Neural progenitor cell (in vitro differentiated cells): ENCODE data around the gene MRPL18. TPM values are rescaled to one million over a fixed set of nuclear protein-coding genes. Genes with fewer than 3 reads are reported as not detected.
"Not testable (repeated sequence)": the region's sequence is repeated elsewhere in the genome, so short reads cannot be mapped to it uniquely, and the experiment has no call there.

Source experiments
- DNase-seq: peaks from one replicate; pipeline ENCODE4 v3.0.0-alpha.2; 2016; ENCODE audit warnings: low spot score
- H2AFZ ChIP-seq: fragments of 200-600 bp; sonication (generic); replicated peaks from 2 replicates; pipeline ENCODE4 v1.6.1; 2016; ENCODE audit warnings: antibody characterized with exemption
- H3F3A ChIP-seq: fragments of 200-600 bp; sonication (generic); 2 replicates; pipeline ENCODE4 v1.6.1; 2016; ENCODE audit warnings: antibody characterized with exemption, low read depth
- H3K27ac ChIP-seq: fragments of 200-600 bp; sonication (generic); 2 replicates; pipeline ENCODE4 v1.5.1; 2016; ENCODE audit warnings: mild to moderate bottlenecking
- H3K27me3 ChIP-seq: fragments of 200-600 bp; sonication (generic); 2 replicates; pipeline ENCODE4 v1.6.1; 2016; ENCODE audit warnings: mild to moderate bottlenecking, moderate library complexity
- H3K36me3 ChIP-seq: fragments of 200-600 bp; sonication (generic); 2 replicates; pipeline ENCODE4 v1.5.1; 2016
- H3K4me1 ChIP-seq: fragments of 200-600 bp; sonication (generic); 2 replicates; pipeline ENCODE4 v1.6.1; 2016; ENCODE audit warnings: mixed run types
- H3K4me2 ChIP-seq: fragments of 200-600 bp; sonication (generic); 2 replicates; pipeline ENCODE4 v1.6.1; 2016
- H3K4me3 ChIP-seq: fragments of 200-600 bp; sonication (generic); 2 replicates; pipeline ENCODE4 v1.5.1; 2016
- H3K79me2 ChIP-seq: fragments of 200-600 bp; sonication (generic); 2 replicates; pipeline ENCODE4 v1.6.1; 2016; ENCODE audit warnings: low read depth
- H3K9ac ChIP-seq: fragments of 200-600 bp; sonication (generic); 2 replicates; pipeline ENCODE4 v1.6.1; 2016
- H3K9me3 ChIP-seq: fragments of 200-600 bp; sonication (generic); 2 replicates; pipeline ENCODE4 v1.5.1; 2016; ENCODE audit warnings: low read depth
- H4K20me1 ChIP-seq: fragments of 200-600 bp; sonication (generic); 2 replicates; pipeline ENCODE4 v1.6.1; 2016; ENCODE audit warnings: low read depth
- H3K27ac Mint-ChIP-seq: 3 replicates; pipeline ENCODE4 v1.8.0; 2021; ENCODE audit warnings: mixed read lengths
- H3K27me3 Mint-ChIP-seq: 2 replicates; pipeline ENCODE4 v1.8.0; 2022; ENCODE audit warnings: low read depth, mild to moderate bottlenecking, inconsistent platforms, moderate library complexity, mixed read lengths; ENCODE audit not compliant: insufficient read depth
- H3K36me3 Mint-ChIP-seq: 3 replicates; pipeline ENCODE4 v1.8.0; 2021; ENCODE audit warnings: mixed read lengths
- H3K4me1 Mint-ChIP-seq: 3 replicates; pipeline ENCODE4 v1.8.0; 2021; ENCODE audit warnings: mixed read lengths
- H3K4me3 Mint-ChIP-seq: 3 replicates; pipeline ENCODE4 v1.8.0; 2021; ENCODE audit warnings: mild to moderate bottlenecking, moderate library complexity, mixed read lengths
- H3K9me3 Mint-ChIP-seq: 3 replicates; pipeline ENCODE4 v1.8.0; 2020; ENCODE audit warnings: mixed read lengths
- EZH2 ChIP-seq: fragments of 200-600 bp; sonication (generic); IDR thresholded peaks from 2 replicates; pipeline ENCODE4 v1.6.1; 2017; ENCODE audit warnings: antibody characterized with exemption, mild to moderate bottlenecking, moderate library complexity
- EZH2phosphoT487 ChIP-seq: fragments of 200-600 bp; sonication (generic); IDR thresholded peaks from 2 replicates; pipeline ENCODE4 v1.6.1; 2017; ENCODE audit warnings: antibody characterized with exemption
- total RNA-seq: library from RNA; depleted of rRNA; stranded (reverse); fragments of >200 nt; gene quantifications from 2 replicates; pipeline ENCODE4 v1.2.3, GENCODE V29; 2015; ENCODE audit warnings: low replicate concordance
- TF ChIP-seq, protein P1 (sequence below): fragments of 200-600 bp; sonication (generic); IDR thresholded peaks from 2 replicates; pipeline ENCODE4 v1.5.1; 2017; ENCODE audit warnings: antibody characterized with exemption, mild to moderate bottlenecking

MRPL18 gene
- total RNA-seq, 1 donor from 2014 or later, result 69.1 TPM

DNA sequence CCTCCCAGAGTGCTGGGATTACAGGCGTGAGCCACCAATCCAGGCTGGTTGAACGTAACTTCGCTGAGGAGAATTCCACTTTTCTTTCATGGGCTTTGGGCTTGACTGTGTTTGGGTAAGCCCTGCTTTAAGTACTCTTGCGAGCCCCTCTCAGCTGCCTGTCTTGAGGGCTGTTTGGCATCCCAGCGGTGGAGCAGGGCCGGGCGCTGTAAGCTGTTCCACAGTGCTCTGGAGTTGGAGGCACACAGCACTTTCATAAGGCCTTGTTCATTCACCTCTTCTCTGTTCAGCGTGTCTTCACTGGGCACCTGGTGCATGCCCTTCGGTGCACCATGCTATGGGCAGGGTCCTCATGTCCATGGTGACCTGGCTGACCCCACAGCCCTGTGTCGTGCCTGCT, 31.5 kb downstream of the MRPL18 start:
- H3K27ac Mint-ChIP-seq, result no peak overlapping the region
- Histone ChIP-seq H3K27ac (no peak overlapping the region), H3K36me3 (no peaks in the 10 kb centered on the region), H3K9me3 (no peaks in the 10 kb centered on the region), H2AFZ (no peak overlapping the region), H3K79me2 (no peaks in the 10 kb centered on the region), H3K27me3 (no peaks in the 10 kb centered on the region), H3K9ac (no peak overlapping the region), H3F3A (no peaks in the 10 kb centered on the region), H4K20me1 (no peaks in the 10 kb centered on the region), H3K4me3 (no peak overlapping the region), H3K4me1 (no peaks in the 10 kb centered on the region), H3K4me2 (no peak overlapping the region)
- no peaks in the 10 kb centered on the region for H3K36me3 Mint-ChIP-seq
- H3K4me3 Mint-ChIP-seq, result no peak overlapping the region
- DNase-seq, result no peak
- H3K27me3 Mint-ChIP-seq, result peaks cover 7% of the 10 kb centered on the region
- TF ChIP-seq EZH2phosphoT487 (no peak), EZH2 (no peak)
- TF ChIP-seq, protein P1, sequence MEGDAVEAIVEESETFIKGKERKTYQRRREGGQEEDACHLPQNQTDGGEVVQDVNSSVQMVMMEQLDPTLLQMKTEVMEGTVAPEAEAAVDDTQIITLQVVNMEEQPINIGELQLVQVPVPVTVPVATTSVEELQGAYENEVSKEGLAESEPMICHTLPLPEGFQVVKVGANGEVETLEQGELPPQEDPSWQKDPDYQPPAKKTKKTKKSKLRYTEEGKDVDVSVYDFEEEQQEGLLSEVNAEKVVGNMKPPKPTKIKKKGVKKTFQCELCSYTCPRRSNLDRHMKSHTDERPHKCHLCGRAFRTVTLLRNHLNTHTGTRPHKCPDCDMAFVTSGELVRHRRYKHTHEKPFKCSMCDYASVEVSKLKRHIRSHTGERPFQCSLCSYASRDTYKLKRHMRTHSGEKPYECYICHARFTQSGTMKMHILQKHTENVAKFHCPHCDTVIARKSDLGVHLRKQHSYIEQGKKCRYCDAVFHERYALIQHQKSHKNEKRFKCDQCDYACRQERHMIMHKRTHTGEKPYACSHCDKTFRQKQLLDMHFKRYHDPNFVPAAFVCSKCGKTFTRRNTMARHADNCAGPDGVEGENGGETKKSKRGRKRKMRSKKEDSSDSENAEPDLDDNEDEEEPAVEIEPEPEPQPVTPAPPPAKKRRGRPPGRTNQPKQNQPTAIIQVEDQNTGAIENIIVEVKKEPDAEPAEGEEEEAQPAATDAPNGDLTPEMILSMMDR, result no peak
- H3K4me1 Mint-ChIP-seq, result peaks cover 15% of the 10 kb centered on the region
- H3K9me3 Mint-ChIP-seq, result no peaks in the 10 kb centered on the region

DNA sequence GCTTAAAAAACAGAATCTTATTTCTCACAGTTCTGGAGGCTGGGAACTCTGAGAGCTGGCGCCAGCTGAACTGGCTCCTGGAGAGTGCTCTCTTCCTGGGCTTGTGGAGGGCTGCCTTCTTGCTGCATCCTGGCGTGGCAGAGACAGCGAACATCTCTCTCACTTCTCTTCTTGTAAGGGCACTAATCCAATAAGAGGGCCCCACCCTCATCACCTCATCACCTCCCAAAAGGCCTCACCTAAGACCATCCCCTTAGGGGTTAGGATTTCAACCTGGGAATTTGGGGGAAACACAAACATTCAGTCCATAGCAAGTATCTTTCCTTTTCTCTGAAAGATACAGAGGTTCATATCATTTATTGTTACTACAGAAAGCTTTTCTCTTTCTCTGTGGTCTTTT, 33.7 kb downstream of the MRPL18 start:
- Mint-ChIP-seq H3K27me3 (peaks cover 5% of the 10 kb centered on the region), H3K9me3 (no peaks in the 10 kb centered on the region), H3K36me3 (no peaks in the 10 kb centered on the region), H3K27ac (no peak overlapping the region), H3K4me1 (peaks cover 17% of the 10 kb centered on the region), H3K4me3 (no peak overlapping the region)
- Histone ChIP-seq H3K36me3 (no peaks in the 10 kb centered on the region), H3F3A (no peaks in the 10 kb centered on the region), H3K4me1 (no peaks in the 10 kb centered on the region), H3K27ac (no peak overlapping the region), H3K27me3 (no peaks in the 10 kb centered on the region), H3K9me3 (no peaks in the 10 kb centered on the region), H4K20me1 (no peaks in the 10 kb centered on the region), H3K4me2 (no peak overlapping the region), H2AFZ (no peak overlapping the region), H3K9ac (no peak overlapping the region), H3K4me3 (no peak overlapping the region), H3K79me2 (no peaks in the 10 kb centered on the region)
- no peak for DNase-seq
- TF ChIP-seq EZH2phosphoT487 (no peak), EZH2 (no peak)
- TF ChIP-seq, protein P1, result no peak

DNA sequence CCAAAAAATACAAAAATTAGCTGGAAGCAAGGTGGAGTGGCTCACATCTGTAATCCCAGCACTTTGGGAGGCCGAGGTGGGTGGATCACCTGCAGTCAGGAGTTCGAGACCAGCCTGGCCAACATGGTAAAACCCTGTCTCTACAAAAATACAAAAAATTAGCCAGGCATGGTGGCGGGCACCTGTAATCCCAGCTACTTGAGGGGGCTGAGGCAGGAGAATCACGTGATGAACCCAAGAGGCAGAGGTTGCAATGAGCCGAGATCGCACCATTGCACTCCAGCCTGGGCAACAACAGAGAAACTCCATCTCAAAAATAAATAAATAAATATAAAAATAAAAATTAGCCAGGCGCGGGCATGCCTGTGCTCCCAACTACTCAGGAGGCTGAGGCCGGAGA, 34.4 kb downstream of the MRPL18 start:
- H3F3A ChIP-seq, H3K4me1 ChIP-seq, H3K27me3 ChIP-seq, H3K27ac Mint-ChIP-seq, DNase-seq, H3K79me2 ChIP-seq, H3K4me3 Mint-ChIP-seq, H3K9me3 Mint-ChIP-seq, H4K20me1 ChIP-seq, H3K27ac ChIP-seq, H3K9me3 ChIP-seq, H2AFZ ChIP-seq, H3K4me3 ChIP-seq, H3K27me3 Mint-ChIP-seq, H3K9ac ChIP-seq, H3K4me2 ChIP-seq, H3K36me3 Mint-ChIP-seq, H3K36me3 ChIP-seq: not testable (repeated sequence)
- peaks cover 15% of the 10 kb centered on the region for H3K4me1 Mint-ChIP-seq

DNA sequence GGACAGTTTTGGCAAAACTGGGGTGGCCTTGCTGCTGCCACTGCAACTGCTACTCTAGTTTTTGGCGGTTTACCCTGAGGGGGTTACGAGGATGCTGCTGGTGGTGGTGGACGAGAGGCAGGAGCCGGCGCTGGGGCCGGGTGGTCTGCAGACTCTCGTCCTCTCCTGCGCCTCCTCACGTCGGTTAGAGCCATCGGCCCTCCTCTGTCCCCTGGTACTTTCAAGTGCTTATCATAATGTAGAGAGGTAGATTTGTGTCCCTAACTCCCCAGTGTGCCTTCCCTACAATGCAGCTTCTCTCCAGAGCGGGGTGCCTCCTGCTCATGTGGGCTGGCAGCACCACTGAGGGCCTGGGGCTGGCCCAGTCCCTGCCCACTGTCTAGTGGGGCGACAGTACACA, 35.7 kb downstream of the MRPL18 start:
- H3F3A ChIP-seq, result no peaks in the 10 kb centered on the region
- H3K4me2 ChIP-seq, result no peak overlapping the region
- no peak overlapping the region for H3K9ac ChIP-seq
- H3K27me3 Mint-ChIP-seq, result peaks cover 8% of the 10 kb centered on the region
- H3K36me3 ChIP-seq, result no peaks in the 10 kb centered on the region
- no peak overlapping the region for H3K27ac Mint-ChIP-seq
- no peaks in the 10 kb centered on the region for H3K9me3 Mint-ChIP-seq
- H3K36me3 Mint-ChIP-seq, result no peaks in the 10 kb centered on the region
- H3K27ac ChIP-seq, result no peak overlapping the region
- no peak overlapping the region for H2AFZ ChIP-seq
- H4K20me1 ChIP-seq, result no peaks in the 10 kb centered on the region
- no peaks in the 10 kb centered on the region for H3K27me3 ChIP-seq
- H3K4me1 Mint-ChIP-seq, result peaks cover 9% of the 10 kb centered on the region
- no peaks in the 10 kb centered on the region for H3K9me3 ChIP-seq
- H3K79me2 ChIP-seq, result no peaks in the 10 kb centered on the region
- H3K4me1 ChIP-seq, result no peaks in the 10 kb centered on the region
- TF ChIP-seq EZH2 (no peak), EZH2phosphoT487 (no peak)
- TF ChIP-seq, protein P1, result no peak
- no peak for DNase-seq
- H3K4me3 Mint-ChIP-seq, result no peak overlapping the region
- no peak overlapping the region for H3K4me3 ChIP-seq
